SK-N-SH (cell line): ENCODE measurements around the gene HHLA2.

Experiments used
- CHD2 ChIP-seq: fragments of 150-350 bp; IDR thresholded peaks from 2 replicates; pipeline ENCODE4 v1.6.1; 2018; ENCODE audit warnings: low read length; ENCODE audit not compliant: partially characterized antibody
- CTCF ChIP-seq: fragments of 200-600 bp; sonication (generic); IDR thresholded peaks from 2 replicates; pipeline ENCODE4 v1.6.1; 2017; ENCODE audit warnings: antibody characterized with exemption, mild to moderate bottlenecking, moderate library complexity
- ELF1 ChIP-seq: IDR thresholded peaks from 2 replicates; pipeline ENCODE4 v1.4.0; 2012
- EZH2phosphoT487 ChIP-seq: fragments of 200-600 bp; sonication (generic); IDR thresholded peaks from 2 replicates; pipeline ENCODE4 v1.6.1; 2017; ENCODE audit warnings: low read depth, mixed run types, mild to moderate bottlenecking, antibody characterized with exemption, moderate library complexity, borderline replicate concordance
- POLR2AphosphoS5 ChIP-seq: IDR thresholded peaks from 2 replicates; pipeline ENCODE4 v1.6.1; 2012; ENCODE audit warnings: low read depth, low read length
- REST ChIP-seq: IDR thresholded peaks from 2 replicates; pipeline ENCODE4 v1.6.1; 2012; ENCODE audit warnings: mild to moderate bottlenecking, low read depth, low read length, moderate library complexity
- RFX5 ChIP-seq: IDR thresholded peaks from 2 replicates; pipeline ENCODE4 v1.6.1; 2012; ENCODE audit warnings: mild to moderate bottlenecking, improper control_type of control experiment, low read length
- RXRA ChIP-seq: IDR thresholded peaks from 2 replicates; pipeline ENCODE4 v1.4.0; 2012; ENCODE audit warnings: low read depth, mild to moderate bottlenecking, borderline replicate concordance
- TAF1 ChIP-seq: IDR thresholded peaks from 2 replicates; pipeline ENCODE4 v1.6.1; 2012; ENCODE audit warnings: low read depth, mild to moderate bottlenecking, low read length, moderate library complexity, borderline replicate concordance
- USF1 ChIP-seq: IDR thresholded peaks from 2 replicates; pipeline ENCODE4 v1.4.0; 2012; ENCODE audit warnings: low read depth, borderline replicate concordance
- USF2 ChIP-seq: fragments of 150-350 bp; IDR thresholded peaks from 2 replicates; pipeline ENCODE4 v1.6.1; 2017; ENCODE audit warnings: antibody characterized with exemption, low read length, low read depth, borderline replicate concordance
- ZBTB33 ChIP-seq: IDR thresholded peaks from 2 replicates; pipeline ENCODE4 v1.4.0; 2012; ENCODE audit warnings: low read depth, borderline replicate concordance

GRCh38 chr3:108251265-108251664 is 45.1 kb upstream of the HHLA2 start:
- TF ChIP-seq ZBTB33 = no peak
- no peak for TF ChIP-seq POLR2AphosphoS5
- no peak for TF ChIP-seq ELF1
- TF ChIP-seq USF2 = no peak
- no peak for TF ChIP-seq CTCF
- no peak for TF ChIP-seq RFX5
- TF ChIP-seq CHD2 = no peak
- no peak for TF ChIP-seq RXRA
- TF ChIP-seq REST = no peak
- TF ChIP-seq EZH2phosphoT487 = no peak
- no peak for TF ChIP-seq USF1
- no peak for TF ChIP-seq TAF1
